Liver (tissue), 9 donors: ENCODE measurements around the gene DSC2. TPM values are rescaled to one million over a fixed set of nuclear protein-coding genes. Genes with fewer than 3 reads are reported as not detected.
A peak's percentile ranks its signal among the peaks of the same experiment; 100 is the strongest.

Source experiments
- DNase-seq: peaks from one replicate; pipeline ENCODE4 v3.0.0-alpha.2; 2017; ENCODE audit warnings: low spot score
- H3K27ac ChIP-seq, 2 donors: one replicate each; pipeline ENCODE4 v1.7.0; 2013; ENCODE audit warnings: inconsistent platforms in 2 of 2, low read length in 2 of 2, control low read depth in 1 of 2, low read depth in 1 of 2, mild to moderate bottlenecking in 1 of 2
- H3K27me3 ChIP-seq, 4 donors: one replicate each; pipeline versions ENCODE4 v1.6.1 to v1.7.0; 2013; ENCODE audit warnings: low read length in 3 of 4, inconsistent platforms in 1 of 4, mild to moderate bottlenecking in 1 of 4, moderate library complexity in 1 of 4; ENCODE audit not compliant: control insufficient read depth in 4 of 4, insufficient read depth in 4 of 4
- H3K36me3 ChIP-seq, 4 donors: one replicate each; pipeline versions ENCODE4 v1.6.1 to v1.7.0; 2013; ENCODE audit warnings: low read length in 3 of 4, mild to moderate bottlenecking in 3 of 4, low read depth in 1 of 4, moderate library complexity in 1 of 4; ENCODE audit not compliant: control insufficient read depth in 4 of 4, insufficient read depth in 3 of 4
- H3K4me1 ChIP-seq, 4 donors: one replicate each; pipeline versions ENCODE4 v1.6.1 to v1.7.0; 2013; ENCODE audit warnings: low read length in 3 of 4, mild to moderate bottlenecking in 3 of 4, moderate library complexity in 1 of 4; ENCODE audit not compliant: control insufficient read depth in 4 of 4, insufficient read depth in 4 of 4
- H3K4me3 ChIP-seq, 3 donors: one replicate each; pipeline versions ENCODE4 v1.6.1 to v1.7.0; 2013; ENCODE audit warnings: low read length in 3 of 3, control low read depth in 1 of 3, low read depth in 1 of 3, mild to moderate bottlenecking in 1 of 3
- H3K9ac ChIP-seq, 2 donors: one replicate each; pipeline ENCODE4 v1.7.0; 2013; ENCODE audit warnings: low read length in 2 of 2, mild to moderate bottlenecking in 2 of 2, moderate library complexity in 2 of 2, control low read depth in 1 of 2, low read depth in 1 of 2
- H3K9me3 ChIP-seq, 4 donors: one replicate each; pipeline versions ENCODE4 v1.6.1 to v1.7.0; 2013; ENCODE audit warnings: low read length in 3 of 4; ENCODE audit not compliant: control insufficient read depth in 4 of 4
- ATF3 ChIP-seq: IDR thresholded peaks from 2 replicates; pipeline ENCODE4 v1.6.1; 2016; ENCODE audit warnings: antibody characterized with exemption
- EGR1 ChIP-seq, 2 donors: IDR thresholded peaks; 2 replicates each; pipeline ENCODE4 v1.6.1; 2016 to 2018; ENCODE audit warnings: antibody characterized with exemption in 2 of 2, low read depth in 2 of 2
- FOXA2 ChIP-seq: IDR thresholded peaks from 2 replicates; pipeline ENCODE4 v1.6.1; 2016; ENCODE audit warnings: antibody characterized with exemption
- GABPA ChIP-seq, 2 donors: IDR thresholded peaks in 1 of 2; conservative IDR thresholded peaks in 1 of 2; 2 replicates each; pipeline ENCODE4 v1.6.1; 2016; ENCODE audit warnings: antibody characterized with exemption in 2 of 2, mild to moderate bottlenecking in 1 of 2, moderate library complexity in 1 of 2
- HNF4A ChIP-seq, 2 donors: conservative IDR thresholded peaks; 2 replicates each; pipeline ENCODE4 v1.6.1; 2016; ENCODE audit warnings: antibody characterized with exemption in 2 of 2, mild to moderate bottlenecking in 2 of 2
- HNF4G ChIP-seq: IDR thresholded peaks from 2 replicates; pipeline ENCODE4 v1.6.1; 2016; ENCODE audit warnings: antibody characterized with exemption
- JUND ChIP-seq, 2 donors: IDR thresholded peaks; 2 replicates each; pipeline ENCODE4 v1.6.1; 2016; ENCODE audit warnings: antibody characterized with exemption in 2 of 2
- NR2F2 ChIP-seq: IDR thresholded peaks from 2 replicates; pipeline ENCODE4 v1.6.1; 2016; ENCODE audit warnings: antibody characterized with exemption
- RAD21 ChIP-seq, 2 donors: IDR thresholded peaks; 2 replicates each; pipeline ENCODE4 v1.6.1; 2016; ENCODE audit warnings: antibody characterized with exemption in 2 of 2, mild to moderate bottlenecking in 2 of 2
- RXRA ChIP-seq, 2 donors: IDR thresholded peaks; 2 replicates each; pipeline ENCODE4 v1.6.1; 2017 to 2018; ENCODE audit warnings: antibody characterized with exemption in 2 of 2, mild to moderate bottlenecking in 1 of 2
- SP1 ChIP-seq: IDR thresholded peaks from 2 replicates; pipeline ENCODE4 v1.6.1; 2018; ENCODE audit warnings: antibody characterized with exemption, mild to moderate bottlenecking
- TAF1 ChIP-seq: conservative IDR thresholded peaks from 2 replicates; pipeline ENCODE4 v1.6.1; 2016; ENCODE audit warnings: antibody characterized with exemption, mild to moderate bottlenecking
- YY1 ChIP-seq: IDR thresholded peaks from 2 replicates; pipeline ENCODE4 v1.6.1; 2016; ENCODE audit warnings: antibody characterized with exemption, mild to moderate bottlenecking
- WGBS: extraction: QIAGEN DNeasy Blood & Tissue Kit; methylation state at CpG from one replicate; pipeline ENCODE4 v1.1.7; 2013; 5-methylcytosine and 5-hydroxymethylcytosine counted together
- polyA plus RNA-seq, 2 donors: library from polyadenylated mRNA; stranded (reverse) in 1 of 2; unstranded in 1 of 2; fragments of 200-250 nt in 1 of 2; fragments of >200 nt in 1 of 2; fragmentation: Nextera tagmentation in 1 of 2; extraction: Ambion mirVana in 1 of 2; gene quantifications; one replicate each; pipeline versions ENCODE4 v1.2.1 to v1.2.3, GENCODE V29; 2013 to 2015
- total RNA-seq, 2 donors: library from RNA; depleted of rRNA; stranded (reverse); fragments of >200 nt; gene quantifications; one replicate each; pipeline ENCODE4 v1.2.3, GENCODE V29; 2014
- TF ChIP-seq, protein P1 (sequence below): fragments of 150-350 bp; IDR thresholded peaks from 2 replicates; pipeline ENCODE4 v1.5.1; 2017; ENCODE audit warnings: improper control_type of control experiment, low read depth, low read length; ENCODE audit not compliant: missing input control
- donor health status: healthy.
- donor health status: healthy.
- donor health status: healthy.
- donor health status: healthy.
- donor health status: healthy.

The DSC2 gene
- total and polyA plus RNA-seq, 4 donors: 3.7 to 16.4 (median 7.4) TPM

DNA sequence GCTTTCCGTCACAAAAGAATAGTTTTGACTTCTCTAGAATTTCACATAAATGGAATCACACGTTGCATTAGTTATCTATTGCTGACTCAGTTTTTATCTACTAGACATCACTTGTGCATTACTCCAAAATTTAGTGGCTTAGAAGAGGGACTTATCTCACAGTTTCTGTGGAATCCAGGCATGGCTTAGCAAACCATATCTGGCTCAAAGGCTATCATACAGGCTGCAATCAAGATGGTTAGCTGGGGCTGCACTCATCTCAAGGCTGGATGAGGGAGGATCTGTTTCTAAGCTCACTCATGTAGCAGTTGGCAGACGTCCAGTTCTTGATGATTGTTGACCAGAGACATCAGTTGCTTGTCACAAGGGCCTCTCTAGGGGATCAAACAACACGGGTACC, 53.0 kb downstream of the DSC2 start:
- Histone ChIP-seq H3K4me1 (no peaks in the 10 kb centered on the region), H3K27me3 (peaks cover 0 to 4% (median under 1%) of the 10 kb centered on the region in 4 donors), H3K27ac (no peak overlapping the region), H3K36me3 (no peaks in the 10 kb centered on the region), H3K4me3 (no peak overlapping the region), H3K9me3 (no peaks in the 10 kb centered on the region), H3K9ac (no peak overlapping the region)
- 58% methylated on average over 4 of the region's 4 CpGs for WGBS
- DNase-seq: no peak
- TF ChIP-seq RAD21 (IDR thresholded peaks at IDR 0.05) (no peak), HNF4G (no peak), SP1 (no peak), NR2F2 (no peak), GABPA (IDR thresholded peaks at IDR 0.05 in 1 of 2, conservative IDR thresholded peaks at IDR 0.05 in 1 of 2) (no peak)

GRCh38 chr18:31048216-31048615, 54.0 kb downstream of the DSC2 start:
- peaks cover 0 to 11% (median 4%) of the 10 kb centered on the region in 4 donors for H3K27me3 ChIP-seq
- no peak for TF ChIP-seq FOXA2
- no peak for TF ChIP-seq HNF4A (conservative IDR thresholded peaks at IDR 0.05)
- no peak for TF ChIP-seq SP1
- TF ChIP-seq, protein P1, sequence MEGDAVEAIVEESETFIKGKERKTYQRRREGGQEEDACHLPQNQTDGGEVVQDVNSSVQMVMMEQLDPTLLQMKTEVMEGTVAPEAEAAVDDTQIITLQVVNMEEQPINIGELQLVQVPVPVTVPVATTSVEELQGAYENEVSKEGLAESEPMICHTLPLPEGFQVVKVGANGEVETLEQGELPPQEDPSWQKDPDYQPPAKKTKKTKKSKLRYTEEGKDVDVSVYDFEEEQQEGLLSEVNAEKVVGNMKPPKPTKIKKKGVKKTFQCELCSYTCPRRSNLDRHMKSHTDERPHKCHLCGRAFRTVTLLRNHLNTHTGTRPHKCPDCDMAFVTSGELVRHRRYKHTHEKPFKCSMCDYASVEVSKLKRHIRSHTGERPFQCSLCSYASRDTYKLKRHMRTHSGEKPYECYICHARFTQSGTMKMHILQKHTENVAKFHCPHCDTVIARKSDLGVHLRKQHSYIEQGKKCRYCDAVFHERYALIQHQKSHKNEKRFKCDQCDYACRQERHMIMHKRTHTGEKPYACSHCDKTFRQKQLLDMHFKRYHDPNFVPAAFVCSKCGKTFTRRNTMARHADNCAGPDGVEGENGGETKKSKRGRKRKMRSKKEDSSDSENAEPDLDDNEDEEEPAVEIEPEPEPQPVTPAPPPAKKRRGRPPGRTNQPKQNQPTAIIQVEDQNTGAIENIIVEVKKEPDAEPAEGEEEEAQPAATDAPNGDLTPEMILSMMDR: no peak
- no peak for TF ChIP-seq EGR1 (IDR thresholded peaks at IDR 0.05; ENCODE audit: low read depth in 2 of 2)
- no peak for DNase-seq
- H3K4me1 ChIP-seq: no peaks in the 10 kb centered on the region
- H3K27ac ChIP-seq: no peak overlapping the region
- no peak overlapping the region for H3K9ac ChIP-seq
- no peaks in the 10 kb centered on the region for H3K36me3 ChIP-seq
- peaks cover 0 to 2% (median 0%) of the 10 kb centered on the region in 4 donors for H3K9me3 ChIP-seq
- WGBS: 83% methylated on average over 2 of the region's 2 CpGs
- no peak overlapping the region for H3K4me3 ChIP-seq

GRCh38 chr18:31046916-31047315, 55.3 kb downstream of the DSC2 start:
- H3K9ac ChIP-seq: no peak overlapping the region
- DNase-seq: no peak
- H3K36me3 ChIP-seq: no peaks in the 10 kb centered on the region
- no peak overlapping the region for H3K4me3 ChIP-seq
- peaks cover 0 to 14% (median 6%) of the 10 kb centered on the region in 4 donors for H3K27me3 ChIP-seq
- peaks cover 10 to 12% (median 11%) of the 10 kb centered on the region in 4 donors for H3K4me1 ChIP-seq
- no peak overlapping the region for H3K27ac ChIP-seq
- peaks cover 0 to 3% (median 0%) of the 10 kb centered on the region in 4 donors for H3K9me3 ChIP-seq
- TF ChIP-seq RXRA (IDR thresholded peaks at IDR 0.05): peak in 1 of 2 donors; percentile 31
- no peak for TF ChIP-seq GABPA (IDR thresholded peaks at IDR 0.05 in 1 of 2, conservative IDR thresholded peaks at IDR 0.05 in 1 of 2)
- TF ChIP-seq ATF3: no peak
- TF ChIP-seq HNF4G: no peak

GRCh38 chr18:31045599-31045998, 56.6 kb downstream of the DSC2 start:
- H3K27ac ChIP-seq: no peak overlapping the region
- peaks cover 19 to 24% (median 20%) of the 10 kb centered on the region in 4 donors for H3K4me1 ChIP-seq
- DNase-seq: no peak
- TF ChIP-seq GABPA (IDR thresholded peaks at IDR 0.05 in 1 of 2, conservative IDR thresholded peaks at IDR 0.05 in 1 of 2) (no peak), ATF3 (no peak), HNF4A (conservative IDR thresholded peaks at IDR 0.05) (no peak), RAD21 (IDR thresholded peaks at IDR 0.05) (no peak), FOXA2 (no peak), TAF1 (no peak), JUND (IDR thresholded peaks at IDR 0.05) (no peak), YY1 (no peak)
- H3K4me3 ChIP-seq: no peak overlapping the region
- WGBS: 80% methylated on average over 6 of the region's 6 CpGs
- no peak overlapping the region for H3K9ac ChIP-seq
- peaks cover 0 to 27% (median 9%) of the 10 kb centered on the region in 4 donors for H3K27me3 ChIP-seq
- H3K36me3 ChIP-seq: no peaks in the 10 kb centered on the region
- H3K9me3 ChIP-seq: peaks cover 0 to 11% (median under 1%) of the 10 kb centered on the region in 4 donors
